ENCODE measurements around the gene DUSP15.
"Not testable (repeated sequence)": the region's sequence is repeated elsewhere in the genome, so short reads cannot be mapped to it uniquely, and the experiment has no call there.

The DUSP15 gene

GRCh38 chr20:31869942-31870725, at the start of gene DUSP15, which contains the start of gene TTLL9:
Gene DUSP15 (minus strand): TSS chr20:31870527. CDS start chr20:31870337, 190 bp downstream.
Gene TTLL9 (plus strand): TSS chr20:31870634. CDS start chr20:31871127, 493 bp downstream.
- no peak for DNase-seq (ENCODE audit: low read depth in 2 of 3, low spot score in 1 of 3)

- DNase-seq (ENCODE audit: low read depth in 2 of 3, low spot score in 1 of 3), result no peak
Observed at GRCh38 chr20:31919410-31920155, 49.3 kb upstream of the DUSP15 start.

GRCh38 chr20:31918466-31919105, 48.3 kb upstream of the DUSP15 start:
- DNase-seq (ENCODE audit: low read depth in 2 of 3, low spot score in 1 of 3), result no peak

GRCh38 chr20:31917962-31918412, 47.7 kb upstream of the DUSP15 start:
- DNase-seq (ENCODE audit: low read depth in 2 of 3, low spot score in 1 of 3), result not testable (repeated sequence)

- DNase-seq (ENCODE audit: low read depth in 2 of 3, low spot score in 1 of 3), result no peak
Observed at GRCh38 chr20:31916708-31917107, 46.4 kb upstream of the DUSP15 start.

- no peak for DNase-seq (ENCODE audit: low read depth in 2 of 3, low spot score in 1 of 3)
Observed at GRCh38 chr20:31915491-31916280, 45.4 kb upstream of the DUSP15 start.

GRCh38 chr20:31914170-31914569, 43.8 kb upstream of the DUSP15 start:
- DNase-seq (ENCODE audit: low read depth in 2 of 3, low spot score in 1 of 3), result no peak

- no peak for DNase-seq (ENCODE audit: low read depth in 2 of 3, low spot score in 1 of 3)
Observed at GRCh38 chr20:31913431-31914157, 43.3 kb upstream of the DUSP15 start.

- no peak for DNase-seq (ENCODE audit: low read depth in 2 of 3, low spot score in 1 of 3)
Observed at GRCh38 chr20:31910071-31910803, 39.9 kb upstream of the DUSP15 start.

- no peak for DNase-seq (ENCODE audit: low read depth in 2 of 3, low spot score in 1 of 3)
Observed at GRCh38 chr20:31909253-31910070, 39.1 kb upstream of the DUSP15 start.

GRCh38 chr20:31908424-31908823, 38.1 kb upstream of the DUSP15 start:
- no peak for DNase-seq (ENCODE audit: low read depth in 2 of 3, low spot score in 1 of 3)

- DNase-seq (ENCODE audit: low read depth in 2 of 3, low spot score in 1 of 3), result no peak
Observed at GRCh38 chr20:31908016-31908415, 37.7 kb upstream of the DUSP15 start.

GRCh38 chr20:31907046-31907445, 36.7 kb upstream of the DUSP15 start:
- DNase-seq (ENCODE audit: low read depth in 2 of 3, low spot score in 1 of 3), result no peak

GRCh38 chr20:31906001-31906400, 35.7 kb upstream of the DUSP15 start:
- no peak for DNase-seq (ENCODE audit: low read depth in 2 of 3, low spot score in 1 of 3)

GRCh38 chr20:31903627-31904386, 33.5 kb upstream of the DUSP15 start:
- DNase-seq (ENCODE audit: low read depth in 2 of 3, low spot score in 1 of 3), result no peak

GRCh38 chr20:31901615-31902014, 31.3 kb upstream of the DUSP15 start:
- no peak for DNase-seq (ENCODE audit: low read depth in 2 of 3, low spot score in 1 of 3)

GRCh38 chr20:31897541-31897940, 27.2 kb upstream of the DUSP15 start:
- no peak for DNase-seq (ENCODE audit: low read depth in 2 of 3, low spot score in 1 of 3)

- no peak for DNase-seq (ENCODE audit: low read depth in 2 of 3, low spot score in 1 of 3)
Observed at GRCh38 chr20:31896049-31896448, 25.7 kb upstream of the DUSP15 start.

Measured in stimulated activated CD4-positive, alpha-beta T cell treated with anti-CD3 and anti-CD28 coated beads, Interleukin-12 subunit alpha, Interleukin-12 subunit beta, amount 100 ng/mL, for 48 hours (primary cell).